CD4-positive, CD25-positive, alpha-beta regulatory T cell (primary cell): Measurements from ENCODE around the gene METTL16. TPM values are rescaled to one million over a fixed set of nuclear protein-coding genes. Genes with fewer than 3 reads are reported as not detected.

Experiments used
- ATAC-seq, 2 donors: fragments of 150-1000 bp; cut with Tn5 transposase; one replicate each; pipeline ENCODE4 v1.10.0; 2021; ENCODE audit warnings: low read depth in 2 of 2, moderate number of reproducible peaks in 2 of 2, moderate library complexity in 1 of 2
- DNase-seq, 3 donors: peaks; one replicate each; pipeline versions ENCODE4 v3.0.0 to v3.0.0-alpha.2; 2012 to 2022; ENCODE audit warnings: mixed read lengths in 1 of 3
- H3K27ac ChIP-seq: one replicate; pipeline ENCODE4 v1.7.0; 2013; ENCODE audit warnings: mild to moderate bottlenecking, low read length; ENCODE audit not compliant: insufficient read depth, poor library complexity, severe bottlenecking
- H3K27me3 ChIP-seq: one replicate; pipeline ENCODE4 v1.7.0; 2013; ENCODE audit warnings: low read length; ENCODE audit not compliant: control insufficient read depth, insufficient read depth
- H3K36me3 ChIP-seq: one replicate; pipeline ENCODE4 v1.7.0; 2013; ENCODE audit warnings: mild to moderate bottlenecking, low read length, moderate library complexity; ENCODE audit not compliant: control insufficient read depth, insufficient read depth
- H3K4me1 ChIP-seq: 2 replicates; pipeline ENCODE4 v1.7.0; 2013; ENCODE audit warnings: mild to moderate bottlenecking, low read length; ENCODE audit not compliant: insufficient read depth, control insufficient read depth, poor library complexity, severe bottlenecking
- H3K4me3 ChIP-seq: one replicate; pipeline ENCODE4 v1.7.0; 2013; ENCODE audit warnings: low read depth, mild to moderate bottlenecking, low read length, moderate library complexity
- H3K9me3 ChIP-seq, 2 experiments: 1 replicate in 1 of 2; 2 replicates in 1 of 2; pipeline ENCODE4 v1.7.0; 2013; ENCODE audit warnings: low read length in 2 of 2, mild to moderate bottlenecking in 1 of 2, moderate library complexity in 1 of 2; ENCODE audit not compliant: control insufficient read depth in 2 of 2
- H3K27ac Mint-ChIP-seq, 3 donors: one replicate each; pipeline ENCODE4 v1.8.0; 2020 to 2022; ENCODE audit warnings: mild to moderate bottlenecking in 3 of 3, mixed read lengths in 3 of 3, moderate library complexity in 2 of 3
- H3K27me3 Mint-ChIP-seq: one replicate; pipeline ENCODE4 v1.8.0; 2022; ENCODE audit warnings: mild to moderate bottlenecking, mixed read lengths
- H3K36me3 Mint-ChIP-seq: one replicate; pipeline ENCODE4 v1.8.0; 2020; ENCODE audit warnings: mixed read lengths
- H3K4me1 Mint-ChIP-seq, 4 donors: one replicate each; pipeline ENCODE4 v1.8.0; 2020 to 2022; ENCODE audit warnings: mixed read lengths in 4 of 4, mild to moderate bottlenecking in 1 of 4
- H3K4me3 Mint-ChIP-seq, 4 donors: one replicate each; pipeline ENCODE4 v1.8.0; 2020 to 2022; ENCODE audit warnings: mild to moderate bottlenecking in 4 of 4, mixed read lengths in 4 of 4, moderate library complexity in 3 of 4
- H3K9me3 Mint-ChIP-seq, 7 donors: one replicate each; pipeline ENCODE4 v1.8.0; 2020 to 2022; ENCODE audit warnings: mixed read lengths in 7 of 7, mild to moderate bottlenecking in 3 of 7, moderate library complexity in 2 of 7
- polyA plus RNA-seq, 4 donors: library from polyadenylated mRNA; unstranded; fragments of 300-500 nt; fragmentation: Illumina TruSeq; gene quantifications; one replicate each; pipeline ENCODE4 v1.2.3, GENCODE V29; 2021
- total RNA-seq: library from RNA; stranded (reverse); gene quantifications from one replicate; pipeline ENCODE4 v1.2.3, GENCODE V29; 2022

The METTL16 gene
- total and polyA plus RNA-seq, 5 donors from 2014 or later: 12.9 to 39.2 (median 16.9) TPM

GRCh38 chr17:2482218-2482617 is 29.5 kb downstream of the METTL16 start:
- Mint-ChIP-seq H3K27me3 (no peaks in the 10 kb centered on the region), H3K36me3 (peaks cover 11% of the 10 kb centered on the region), H3K4me3 (peak overlapping the region; percentile 39 to 74 (median 64)), H3K9me3 (no peaks in the 10 kb centered on the region), H3K4me1 (peaks cover 30 to 62% (median 49%) of the 10 kb centered on the region in 4 donors), H3K27ac (peak overlapping the region; percentile 91 to 94 (median 91))
- Histone ChIP-seq H3K36me3 (peaks cover 16% of the 10 kb centered on the region), H3K4me3 (peak overlapping the region; percentile 54), H3K27me3 (no peaks in the 10 kb centered on the region), H3K27ac (peak overlapping the region; percentile 79), H3K9me3 (no peaks in the 10 kb centered on the region), H3K4me1 (peaks cover 16% of the 10 kb centered on the region)
- DNase-seq: peak in 2 of 3 donors; percentile 61 to 70
- ATAC-seq: peak; percentile 78 to 81

- H3K36me3 ChIP-seq: peaks cover 16% of the 10 kb centered on the region
- Mint-ChIP-seq H3K9me3 (no peaks in the 10 kb centered on the region), H3K27ac (peak overlapping the region; percentile 91 to 94 (median 91)), H3K36me3 (peaks cover 7% of the 10 kb centered on the region), H3K4me3 (peak overlapping the region in 3 of 4 donors; percentile 39 to 74 (median 70)), H3K27me3 (no peaks in the 10 kb centered on the region), H3K4me1 (peaks cover 30 to 58% (median 45%) of the 10 kb centered on the region in 4 donors)
- no peaks in the 10 kb centered on the region for H3K27me3 ChIP-seq
- ATAC-seq (no peak), DNase-seq (peak in 1 of 3 donors; percentile 5)
- H3K27ac ChIP-seq: peak overlapping the region; percentile 79
- peak overlapping the region; percentile 54 for H3K4me3 ChIP-seq
- peaks cover 16% of the 10 kb centered on the region for H3K4me1 ChIP-seq
- H3K9me3 ChIP-seq: no peaks in the 10 kb centered on the region
Observed at GRCh38 chr17:2481760-2482159, 29.9 kb downstream of the METTL16 start.

DNA sequence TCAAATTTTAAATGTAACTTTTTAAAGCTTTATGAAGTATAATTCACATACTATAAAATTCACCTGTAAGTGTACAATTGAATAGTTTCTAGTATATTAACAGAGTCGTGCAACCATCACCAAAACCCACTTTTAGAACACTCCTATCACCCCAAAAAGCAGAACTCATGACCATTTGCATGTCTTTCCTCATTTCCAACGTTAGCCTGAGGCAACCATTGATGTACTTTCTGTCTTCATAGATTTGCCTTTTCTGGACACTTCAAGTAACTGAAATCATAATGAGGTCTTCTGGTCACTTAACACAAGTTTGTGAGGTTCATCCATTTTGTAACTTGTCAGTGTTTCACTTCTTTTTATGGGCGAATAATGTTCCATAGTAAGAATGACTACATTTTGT is 33.2 kb downstream of the METTL16 start:
- Histone ChIP-seq H3K4me1 (peaks cover 16% of the 10 kb centered on the region), H3K9me3 (no peaks in the 10 kb centered on the region), H3K27ac (no peak overlapping the region), H3K27me3 (no peaks in the 10 kb centered on the region), H3K4me3 (no peak overlapping the region), H3K36me3 (peaks cover 48% of the 10 kb centered on the region)
- DNase-seq: no peak
- Mint-ChIP-seq H3K36me3 (peaks cover 31% of the 10 kb centered on the region), H3K4me3 (no peak overlapping the region), H3K9me3 (peaks cover 0 to 4% (median 0%) of the 10 kb centered on the region in 7 donors), H3K27ac (peak overlapping the region in 2 of 3 donors; percentile 28 to 40), H3K4me1 (peaks cover 32 to 40% (median 35%) of the 10 kb centered on the region in 4 donors), H3K27me3 (no peaks in the 10 kb centered on the region)
- ATAC-seq: no peak

- H3K4me1 ChIP-seq: no peaks in the 10 kb centered on the region
- no peaks in the 10 kb centered on the region for H3K27me3 Mint-ChIP-seq
- ATAC-seq (no peak), DNase-seq (no peak)
- H3K9me3 Mint-ChIP-seq: peaks cover 0 to 4% (median 0%) of the 10 kb centered on the region in 7 donors
- H3K4me3 Mint-ChIP-seq: no peak overlapping the region
- peaks cover 5 to 11% (median 8%) of the 10 kb centered on the region in 4 donors for H3K4me1 Mint-ChIP-seq
- no peak overlapping the region for H3K4me3 ChIP-seq
- H3K27ac Mint-ChIP-seq: peak overlapping the region in 1 of 3 donors; percentile 25
- H3K27me3 ChIP-seq: no peaks in the 10 kb centered on the region
- peaks cover 48% of the 10 kb centered on the region for H3K36me3 Mint-ChIP-seq
- peaks cover 70% of the 10 kb centered on the region for H3K36me3 ChIP-seq
- no peaks in the 10 kb centered on the region for H3K9me3 ChIP-seq
- no peak overlapping the region for H3K27ac ChIP-seq
Observed at GRCh38 chr17:2475056-2475455, 36.6 kb downstream of the METTL16 start.

GRCh38 chr17:2474371-2474770 is 37.3 kb downstream of the METTL16 start:
- peaks cover 76% of the 10 kb centered on the region for H3K36me3 ChIP-seq
- H3K9me3 Mint-ChIP-seq: peaks cover 0 to 4% (median 0%) of the 10 kb centered on the region in 7 donors
- no peaks in the 10 kb centered on the region for H3K27me3 Mint-ChIP-seq
- no peak for ATAC-seq
- no peak overlapping the region for H3K27ac Mint-ChIP-seq
- peaks cover 54% of the 10 kb centered on the region for H3K36me3 Mint-ChIP-seq
- no peak overlapping the region for H3K4me3 Mint-ChIP-seq
- H3K27me3 ChIP-seq: no peaks in the 10 kb centered on the region
- no peaks in the 10 kb centered on the region for H3K9me3 ChIP-seq
- DNase-seq: no peak
- no peak overlapping the region for H3K4me3 ChIP-seq
- H3K4me1 Mint-ChIP-seq: peaks cover 5 to 12% (median 8%) of the 10 kb centered on the region in 4 donors
- H3K4me1 ChIP-seq: no peaks in the 10 kb centered on the region
- no peak overlapping the region for H3K27ac ChIP-seq

DNA sequence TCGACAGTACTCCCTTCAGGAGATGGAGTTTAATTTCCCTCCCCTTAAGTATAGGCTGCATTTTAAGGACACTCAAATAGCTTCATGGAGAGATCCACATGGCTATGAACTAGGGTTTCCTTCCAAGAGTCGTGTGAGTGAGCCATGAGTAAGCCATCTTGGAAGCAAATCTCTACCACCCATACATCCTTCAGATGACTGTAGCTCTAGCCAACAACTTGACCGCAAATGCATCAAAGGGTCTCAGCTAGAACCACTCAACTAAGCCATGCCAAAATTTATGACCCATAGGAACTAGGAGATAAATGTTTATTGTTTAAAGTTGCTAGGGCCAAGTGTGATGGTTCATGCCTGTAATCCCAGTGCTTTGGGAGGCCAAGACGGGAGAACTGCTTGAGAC is 43.4 kb downstream of the METTL16 start:
- Mint-ChIP-seq H3K4me3 (no peak overlapping the region), H3K4me1 (peaks cover 0 to 9% (median 4%) of the 10 kb centered on the region in 4 donors), H3K9me3 (no peaks in the 10 kb centered on the region), H3K27me3 (no peaks in the 10 kb centered on the region), H3K27ac (no peak overlapping the region), H3K36me3 (peaks cover 45% of the 10 kb centered on the region)
- Histone ChIP-seq H3K9me3 (no peaks in the 10 kb centered on the region), H3K4me1 (no peaks in the 10 kb centered on the region), H3K27me3 (no peaks in the 10 kb centered on the region), H3K36me3 (peaks cover 64% of the 10 kb centered on the region), H3K4me3 (no peak overlapping the region), H3K27ac (no peak overlapping the region)
- ATAC-seq (no peak), DNase-seq (no peak)

GRCh38 chr17:2466931-2467330 is 44.8 kb downstream of the METTL16 start:
- Histone ChIP-seq H3K27me3 (no peaks in the 10 kb centered on the region), H3K4me1 (no peaks in the 10 kb centered on the region), H3K4me3 (no peak overlapping the region), H3K36me3 (peaks cover 64% of the 10 kb centered on the region), H3K9me3 (no peaks in the 10 kb centered on the region), H3K27ac (no peak overlapping the region)
- H3K27me3 Mint-ChIP-seq: no peaks in the 10 kb centered on the region
- ATAC-seq (no peak), DNase-seq (no peak)
- H3K27ac Mint-ChIP-seq: no peak overlapping the region
- peaks cover 0 to 2% (median 0%) of the 10 kb centered on the region in 7 donors for H3K9me3 Mint-ChIP-seq
- no peak overlapping the region for H3K4me3 Mint-ChIP-seq
- H3K4me1 Mint-ChIP-seq: peaks cover 0 to 5% (median 4%) of the 10 kb centered on the region in 4 donors
- H3K36me3 Mint-ChIP-seq: peaks cover 47% of the 10 kb centered on the region

DNA sequence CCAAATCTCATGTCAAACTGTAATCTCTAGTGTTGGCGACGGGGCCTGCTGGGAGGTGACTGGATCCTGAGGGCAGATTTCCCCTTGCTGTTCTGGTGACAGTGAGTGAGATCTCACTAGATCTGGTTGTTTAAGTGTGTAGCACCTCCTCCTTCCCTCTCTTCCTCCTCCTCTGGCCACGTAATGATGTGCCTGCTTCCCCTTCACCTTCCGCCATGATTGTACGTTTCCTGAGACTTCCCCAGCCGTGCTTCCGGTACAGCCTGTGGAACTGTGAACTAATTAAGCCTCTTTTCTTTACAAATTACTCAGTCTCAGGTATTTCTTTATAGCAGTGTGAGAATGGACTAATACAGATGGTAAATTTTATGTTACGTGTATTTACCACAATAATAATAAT is 49.2 kb downstream of the METTL16 start:
- DNase-seq (no peak), ATAC-seq (no peak)
- Mint-ChIP-seq H3K27me3 (peaks cover 4% of the 10 kb centered on the region), H3K4me1 (peaks cover 0 to 4% (median 1%) of the 10 kb centered on the region in 4 donors), H3K9me3 (peaks cover 0 to 2% (median 0%) of the 10 kb centered on the region in 7 donors), H3K4me3 (no peak overlapping the region), H3K27ac (no peak overlapping the region), H3K36me3 (peaks cover 36% of the 10 kb centered on the region)
- Histone ChIP-seq H3K4me1 (no peaks in the 10 kb centered on the region), H3K4me3 (no peak overlapping the region), H3K36me3 (peaks cover 50% of the 10 kb centered on the region), H3K27ac (no peak overlapping the region), H3K9me3 (no peaks in the 10 kb centered on the region), H3K27me3 (no peaks in the 10 kb centered on the region)
